H1 (cell line): Measurements from ENCODE around the gene PWP1. TPM values are rescaled to one million over a fixed set of nuclear protein-coding genes. Genes with fewer than 3 reads are reported as not detected.

Source experiments
- CTCF ChIA-PET: fragments of 300-600 bp; sonication (Branson Sonifier 250); formaldehyde crosslinking; loops from one replicate; lab custom pipeline; 2021; ENCODE audit not compliant: partially characterized antibody; lab: Charles Lee
- POLR2A ChIA-PET: fragments of 300-600 bp; sonication (Branson Sonifier 250); formaldehyde crosslinking; loops from one replicate; lab custom pipeline; 2021; ENCODE audit warnings: inconsistent platforms; ENCODE audit not compliant: partially characterized antibody; lab: Charles Lee
- DNase-seq, 2 experiments: peaks; one replicate each; pipeline versions ENCODE4 v3.0.0 to v3.0.0-alpha.2; 2010 to 2022; ENCODE audit warnings: low spot score in 2 of 2, low read depth in 1 of 2, mixed read lengths in 1 of 2
- FAIRE-seq: peaks from 2 replicates; lab custom pipeline; 2011; peaks lifted over from hg19 to GRCh38; lab: Jason Lieb, UNC
- H2AFZ ChIP-seq: 2 replicates; pipeline ENCODE4 v1.8.1; 2012; ENCODE audit warnings: low read length, inconsistent platforms
- H2AK5ac ChIP-seq: 2 replicates; pipeline ENCODE4 v1.6.1; 2013; ENCODE audit warnings: low read depth, low read length
- H2BK120ac ChIP-seq: replicated peaks from 2 replicates; pipeline ENCODE3; 2013; ENCODE audit warnings: low read depth, low read length, inconsistent platforms
- H2BK12ac ChIP-seq: 2 replicates; pipeline ENCODE4 v1.6.1; 2013; ENCODE audit warnings: low read depth, low read length
- H2BK15ac ChIP-seq: 2 replicates; pipeline ENCODE4 v1.6.1; 2013; ENCODE audit warnings: low read length
- H2BK20ac ChIP-seq: 2 replicates; pipeline ENCODE4 v1.6.1; 2013; ENCODE audit warnings: low read length
- H2BK5ac ChIP-seq: 2 replicates; pipeline ENCODE4 v1.6.1; 2013; ENCODE audit warnings: low read depth, low read length
- H3K14ac ChIP-seq: 2 replicates; pipeline ENCODE4 v1.6.1; 2013; ENCODE audit warnings: inconsistent platforms; ENCODE audit not compliant: insufficient read length
- H3K18ac ChIP-seq: 2 replicates; pipeline ENCODE4 v1.6.1; 2013; ENCODE audit warnings: low read length; ENCODE audit errors: extremely low read depth
- H3K23ac ChIP-seq: 2 replicates; pipeline ENCODE4 v1.6.1; 2013; ENCODE audit warnings: inconsistent platforms; ENCODE audit not compliant: insufficient read length
- H3K23me2 ChIP-seq: 2 replicates; pipeline ENCODE4 v1.6.1; 2013; ENCODE audit warnings: low read depth, low read length
- H3K27ac ChIP-seq: 2 replicates; pipeline ENCODE4 v1.6.1; 2011; ENCODE audit warnings: low read depth, low read length, inconsistent platforms
- H3K27me3 ChIP-seq, 4 experiments: replicated peaks in 1 of 4; 1 replicate in 1 of 4; 2 replicates in 3 of 4; pipeline versions ENCODE4 v1.6.1 to v1.8.1; 2011 to 2013; ENCODE audit warnings: low read length in 3 of 4, mild to moderate bottlenecking in 3 of 4, inconsistent platforms in 2 of 4, mixed read lengths in 2 of 4, moderate library complexity in 1 of 4; ENCODE audit not compliant: control insufficient read depth in 3 of 4, insufficient read depth in 3 of 4; ENCODE audit errors: extremely low read depth in 1 of 4
- H3K36me3 ChIP-seq, 4 experiments: 2 replicates each; pipeline versions ENCODE4 v1.6.1 to v1.8.1; 2011 to 2013; ENCODE audit warnings: mild to moderate bottlenecking in 4 of 4, low read length in 3 of 4, moderate library complexity in 2 of 4, control low read depth in 1 of 4, inconsistent platforms in 1 of 4; ENCODE audit not compliant: insufficient read depth in 4 of 4, control insufficient read depth in 2 of 4
- H3K4ac ChIP-seq: replicated peaks from 2 replicates; pipeline ENCODE3; 2013; ENCODE audit warnings: low read length, low read depth, mixed read lengths, inconsistent platforms; ENCODE audit not compliant: insufficient read length
- H3K4me1 ChIP-seq, 4 experiments: replicated peaks in 1 of 4; 1 replicate in 1 of 4; 2 replicates in 3 of 4; pipeline versions ENCODE4 v1.6.1 to v1.8.1; 2011 to 2013; ENCODE audit warnings: low read length in 3 of 4, inconsistent platforms in 2 of 4, mixed read lengths in 1 of 4; ENCODE audit not compliant: insufficient read depth in 4 of 4, control insufficient read depth in 3 of 4
- H3K4me2 ChIP-seq, 2 experiments: 2 replicates each; pipeline versions ENCODE4 v1.6.1 to v1.8.1; 2011 to 2013; ENCODE audit warnings: low read depth in 2 of 2, low read length in 2 of 2, control low read depth in 1 of 2, inconsistent platforms in 1 of 2, mild to moderate bottlenecking in 1 of 2; ENCODE audit not compliant: insufficient read depth in 1 of 2
- H3K4me3 ChIP-seq, 4 experiments: fragments of 200-600, 300-600 bp in 1 of 4; sonication (generic), shearing (Covaris generic), sonication (Bioruptor Twin) in 1 of 4; 2 replicates each; pipeline versions ENCODE4 v1.5.1 to v1.8.1; 2011 to 2016; ENCODE audit warnings: low read length in 4 of 4, low read depth in 3 of 4, control low read depth in 2 of 4, inconsistent platforms in 2 of 4, mild to moderate bottlenecking in 2 of 4, mixed read lengths in 1 of 4, moderate library complexity in 1 of 4; ENCODE audit not compliant: insufficient read depth in 2 of 4; ENCODE audit errors: extremely low read depth in 1 of 4
- H3K56ac ChIP-seq: replicated peaks from 2 replicates; pipeline ENCODE3; 2013; ENCODE audit warnings: low read depth, mild to moderate bottlenecking, mixed read lengths, low read length, inconsistent platforms; ENCODE audit not compliant: insufficient read length
- H3K79me1 ChIP-seq: 2 replicates; pipeline ENCODE4 v1.6.1; 2013; ENCODE audit warnings: low read depth, low read length, control low read depth
- H3K79me2 ChIP-seq, 2 experiments: 2 replicates each; pipeline versions ENCODE4 v1.6.1 to v1.8.1; 2012 to 2013; ENCODE audit warnings: low read length in 2 of 2, mild to moderate bottlenecking in 2 of 2, inconsistent platforms in 1 of 2; ENCODE audit not compliant: insufficient read depth in 2 of 2, control insufficient read depth in 1 of 2
- H3K9ac ChIP-seq, 4 experiments: replicated peaks in 1 of 4; 1 replicate in 1 of 4; 2 replicates in 3 of 4; pipeline versions ENCODE4 v1.6.1 to v1.8.1; 2011 to 2013; ENCODE audit warnings: low read depth in 3 of 4, low read length in 3 of 4, control low read depth in 2 of 4, mild to moderate bottlenecking in 2 of 4, moderate library complexity in 2 of 4, inconsistent platforms in 1 of 4; ENCODE audit errors: extremely low read depth in 1 of 4
- H3K9me3 ChIP-seq, 2 experiments: 2 replicates each; pipeline versions ENCODE4 v1.6.1 to v1.8.1; 2012 to 2013; ENCODE audit warnings: mild to moderate bottlenecking in 2 of 2, moderate library complexity in 2 of 2, control low read depth in 1 of 2, inconsistent platforms in 1 of 2, low read depth in 1 of 2, low read length in 1 of 2, mixed read lengths in 1 of 2; ENCODE audit not compliant: insufficient read depth in 2 of 2
- H4K20me1 ChIP-seq, 2 experiments: replicated peaks in 1 of 2; 2 replicates each; pipeline versions ENCODE3 to v1.8.1; 2011 to 2013; ENCODE audit warnings: inconsistent platforms in 2 of 2, low read length in 2 of 2, mild to moderate bottlenecking in 1 of 2; ENCODE audit not compliant: insufficient read depth in 2 of 2, control insufficient read depth in 1 of 2
- H4K5ac ChIP-seq: 2 replicates; pipeline ENCODE4 v1.6.1; 2013; ENCODE audit warnings: low read length, low read depth, mixed read lengths, inconsistent platforms; ENCODE audit not compliant: insufficient read length
- H4K8ac ChIP-seq: 2 replicates; pipeline ENCODE4 v1.8.0; 2013; ENCODE audit warnings: mild to moderate bottlenecking, moderate library complexity, low read length, inconsistent platforms; ENCODE audit not compliant: insufficient read depth; ENCODE audit errors: extremely low read depth
- H4K91ac ChIP-seq: replicated peaks from 2 replicates; pipeline ENCODE3; 2013; ENCODE audit warnings: low read length, mixed read lengths, inconsistent platforms; ENCODE audit not compliant: insufficient read length
- JUN ChIP-seq: IDR thresholded peaks from 2 replicates; pipeline ENCODE4 v1.6.1; 2011; ENCODE audit warnings: low read depth, mild to moderate bottlenecking, improper control_type of control experiment, low read length
- KDM1A ChIP-seq: fragments of 200-600, 300-600 bp; sonication (generic); IDR thresholded peaks from 2 replicates; pipeline ENCODE4 v1.7.1; 2016; ENCODE audit warnings: mild to moderate bottlenecking, low read length, borderline replicate concordance
- MAX ChIP-seq: IDR thresholded peaks from 2 replicates; pipeline ENCODE4 v1.6.1; 2012; ENCODE audit warnings: inconsistent platforms
- POU5F1 ChIP-seq: IDR thresholded peaks from 2 replicates; pipeline ENCODE4 v1.6.1; 2011; ENCODE audit warnings: low read depth, mild to moderate bottlenecking, low read length, moderate library complexity
- SP1 ChIP-seq: IDR thresholded peaks from 2 replicates; pipeline ENCODE4 v1.6.1; 2011; ENCODE audit warnings: low read depth, low read length
- SP4 ChIP-seq: IDR thresholded peaks from 2 replicates; pipeline ENCODE4 v1.6.1; 2012; ENCODE audit warnings: low read length, inconsistent platforms
- TAF7 ChIP-seq: optimal IDR thresholded peaks from 2 replicates; pipeline ENCODE3; 2011; ENCODE audit warnings: low read depth, mild to moderate bottlenecking, inconsistent platforms, low read length, moderate library complexity, borderline replicate concordance
- TCF12 ChIP-seq: IDR thresholded peaks from 2 replicates; pipeline ENCODE4 v1.6.1; 2011; ENCODE audit warnings: low read depth, mild to moderate bottlenecking, low read length
- WGBS, 2 experiments: shearing (Covaris generic) in 1 of 2; methylation state at CpG; one replicate each; pipeline versions ENCODE4 v1.1.6 to v1.1.7; 2013 to 2015; ENCODE audit warnings: low lambda C conversion rate in 2 of 2, mixed read lengths in 2 of 2, inconsistent platforms in 1 of 2, low coverage in 1 of 2, missing lambda C conversion rate in 1 of 2; ENCODE audit not compliant: insufficient replicate concordance in 2 of 2, insufficient coverage in 1 of 2, insufficient read length in 1 of 2; ENCODE audit errors: extremely low coverage in 1 of 2, missing lambda C conversion rate in 1 of 2; 5-methylcytosine and 5-hydroxymethylcytosine counted together
- polyA plus RNA-seq, 7 experiments: library from polyadenylated mRNA; depleted of rRNA in 3 of 7; stranded (reverse) in 5 of 7; unstranded in 2 of 7; fragments of >200 nt in 5 of 7; fragments of 200-250 nt in 2 of 7; gene quantifications; 1 replicate in 5 of 7; 2 replicates in 1 of 7; 4 replicates in 1 of 7; pipeline versions ENCODE4 v1.2.1 to v1.2.3, GENCODE V29; 2011 to 2013; ENCODE audit warnings: missing spikeins in 2 of 7, mixed read lengths in 2 of 7
- total RNA-seq: library from RNA; stranded (reverse); fragmentation: NEBNext Ultra II Directional; extraction: Animal tissue kit (Norgen Biotek cat#: 25700); gene quantifications from 2 replicates; pipeline ENCODE4 v1.2.1, GENCODE V29; 2021

PWP1 gene
- total and polyA plus RNA-seq, 2 of the 8 experiments (the other 6 are each of a cell fraction or from before 2014, with no cell fraction given): 57.8 to 78.5 TPM

GRCh38 chr12:107657621-107658020, 28.0 kb upstream of the PWP1 start:
- no peaks in the 10 kb centered on the region for H4K20me1 ChIP-seq
- H3K23me2 ChIP-seq: no peaks in the 10 kb centered on the region
- DNase-seq (no peak), FAIRE-seq (no peak)
- H3K56ac ChIP-seq: no peak overlapping the region
- H2BK12ac ChIP-seq: no peak overlapping the region
- no peaks in the 10 kb centered on the region for H3K79me2 ChIP-seq
- H3K36me3 ChIP-seq: no peaks in the 10 kb centered on the region
- H2BK15ac ChIP-seq: no peak overlapping the region
- no peaks in the 10 kb centered on the region for H3K79me1 ChIP-seq
- no peak overlapping the region for H3K4ac ChIP-seq
- H4K5ac ChIP-seq: no peak overlapping the region
- TF ChIP-seq TCF12 (no peak), SP1 (no peak), MAX (no peak), POU5F1 (no peak), TAF7 (no peak), KDM1A (no peak), SP4 (no peak), JUN (no peak)
- H2BK120ac ChIP-seq: no peak overlapping the region
- H4K91ac ChIP-seq: no peak overlapping the region
- no peaks in the 10 kb centered on the region for H3K9me3 ChIP-seq
- no peak overlapping the region for H3K9ac ChIP-seq
- peaks cover 0 to 14% (median 5%) of the 10 kb centered on the region in 4 experiments; a peak in 5 of 7 replicates for H3K4me1 ChIP-seq
- no peak overlapping the region for H3K14ac ChIP-seq
- no peak overlapping the region for H3K18ac ChIP-seq
- no peak overlapping the region for H2AK5ac ChIP-seq
- H2BK5ac ChIP-seq: no peak overlapping the region
- H3K4me2 ChIP-seq: no peak overlapping the region
- no peak overlapping the region for H4K8ac ChIP-seq
- no peak overlapping the region for H2BK20ac ChIP-seq
- ChIA-PET CTCF (interaction anchor here (0.5 to 3.4 kb wide), 4 partner anchors 14 to 435 kb away, joined by 3 to 27 read pairs (median 3); no protein-coding TSS in a partner anchor), POLR2A (interaction anchor here (0.6 to 3.8 kb wide), 2 partner anchors 11 to 87 kb away, joined by 4 to 31 read pairs; no protein-coding TSS in a partner anchor)
- no peaks in the 10 kb centered on the region for H3K27me3 ChIP-seq
- H3K27ac ChIP-seq: no peak overlapping the region
- H3K23ac ChIP-seq: no peak overlapping the region
- no peak overlapping the region for H2AFZ ChIP-seq
- 92% methylated on average over 9 of the region's 9 CpGs; no CpG with 5 or more reads in 1 of the 2 experiments for WGBS, 2 experiments
- H3K4me3 ChIP-seq: no peak overlapping the region
